Measurements from ENCODE around the gene PYGO1.
"Not testable (repeated sequence)": the region's sequence is repeated elsewhere in the genome, so short reads cannot be mapped to it uniquely, and the experiment has no call there.

PYGO1 gene

GRCh38 chr15:55515491-55515890 lies 72.7 kb downstream of the PYGO1 start:
- Histone ChIP-seq H3K4me3 (ENCODE audit: low read length, poor library complexity, severe bottlenecking) (no peak overlapping the region), H3K36me3 (ENCODE audit: insufficient read depth, low read length) (no peaks in the 10 kb centered on the region), H2AFZ (ENCODE audit: low read length) (no peak overlapping the region), H3K9ac (ENCODE audit: low read depth, low read length, poor library complexity, severe bottlenecking) (no peak overlapping the region), H3K27me3 (ENCODE audit: insufficient read depth, low read length, poor library complexity, severe bottlenecking) (no peaks in the 10 kb centered on the region), H4K20me1 (ENCODE audit: insufficient read depth, low read length, poor library complexity, severe bottlenecking) (no peaks in the 10 kb centered on the region), H3K9me3 (ENCODE audit: insufficient read depth, low read depth, low read length) (no peaks in the 10 kb centered on the region), H3K79me2 (ENCODE audit: insufficient read depth, low read length) (no peaks in the 10 kb centered on the region), H3K9me2 (replicated peaks; ENCODE audit: low read depth, low read length) (no peaks in the 10 kb centered on the region), H3K4me2 (ENCODE audit: low read depth, low read length, poor library complexity, severe bottlenecking) (no peak overlapping the region), H3F3A (ENCODE audit: low read depth) (no peaks in the 10 kb centered on the region), H3K4me1 (ENCODE audit: insufficient read depth, low read length, poor library complexity, severe bottlenecking) (peaks cover 5% of the 10 kb centered on the region)
- TF ChIP-seq, protein P1, sequence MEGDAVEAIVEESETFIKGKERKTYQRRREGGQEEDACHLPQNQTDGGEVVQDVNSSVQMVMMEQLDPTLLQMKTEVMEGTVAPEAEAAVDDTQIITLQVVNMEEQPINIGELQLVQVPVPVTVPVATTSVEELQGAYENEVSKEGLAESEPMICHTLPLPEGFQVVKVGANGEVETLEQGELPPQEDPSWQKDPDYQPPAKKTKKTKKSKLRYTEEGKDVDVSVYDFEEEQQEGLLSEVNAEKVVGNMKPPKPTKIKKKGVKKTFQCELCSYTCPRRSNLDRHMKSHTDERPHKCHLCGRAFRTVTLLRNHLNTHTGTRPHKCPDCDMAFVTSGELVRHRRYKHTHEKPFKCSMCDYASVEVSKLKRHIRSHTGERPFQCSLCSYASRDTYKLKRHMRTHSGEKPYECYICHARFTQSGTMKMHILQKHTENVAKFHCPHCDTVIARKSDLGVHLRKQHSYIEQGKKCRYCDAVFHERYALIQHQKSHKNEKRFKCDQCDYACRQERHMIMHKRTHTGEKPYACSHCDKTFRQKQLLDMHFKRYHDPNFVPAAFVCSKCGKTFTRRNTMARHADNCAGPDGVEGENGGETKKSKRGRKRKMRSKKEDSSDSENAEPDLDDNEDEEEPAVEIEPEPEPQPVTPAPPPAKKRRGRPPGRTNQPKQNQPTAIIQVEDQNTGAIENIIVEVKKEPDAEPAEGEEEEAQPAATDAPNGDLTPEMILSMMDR (conservative IDR thresholded peaks at IDR 0.05; ENCODE audit: low read length) = no peak
- TF ChIP-seq EZH2phosphoT487 (IDR thresholded peaks at IDR 0.05; ENCODE audit: borderline replicate concordance) = no peak

- Histone ChIP-seq H3K4me3 (ENCODE audit: low read length, poor library complexity, severe bottlenecking) (no peak overlapping the region), H3K9ac (ENCODE audit: low read depth, low read length, poor library complexity, severe bottlenecking) (no peak overlapping the region), H3K4me2 (ENCODE audit: low read depth, low read length, poor library complexity, severe bottlenecking) (no peak overlapping the region), H3K79me2 (ENCODE audit: insufficient read depth, low read length) (no peaks in the 10 kb centered on the region), H3F3A (ENCODE audit: low read depth) (no peaks in the 10 kb centered on the region), H2AFZ (ENCODE audit: low read length) (no peak overlapping the region), H3K27me3 (ENCODE audit: insufficient read depth, low read length, poor library complexity, severe bottlenecking) (no peaks in the 10 kb centered on the region), H3K9me2 (replicated peaks; ENCODE audit: low read depth, low read length) (no peaks in the 10 kb centered on the region), H4K20me1 (ENCODE audit: insufficient read depth, low read length, poor library complexity, severe bottlenecking) (no peaks in the 10 kb centered on the region), H3K4me1 (ENCODE audit: insufficient read depth, low read length, poor library complexity, severe bottlenecking) (no peaks in the 10 kb centered on the region), H3K9me3 (ENCODE audit: insufficient read depth, low read depth, low read length) (no peaks in the 10 kb centered on the region), H3K36me3 (ENCODE audit: insufficient read depth, low read length) (no peaks in the 10 kb centered on the region)
- TF ChIP-seq, protein P1 (conservative IDR thresholded peaks at IDR 0.05; ENCODE audit: low read length) = no peak
- no peak for TF ChIP-seq EZH2phosphoT487 (IDR thresholded peaks at IDR 0.05; ENCODE audit: borderline replicate concordance)
Measured at GRCh38 chr15:55514414-55514850, 73.7 kb downstream of the PYGO1 start.

DNA sequence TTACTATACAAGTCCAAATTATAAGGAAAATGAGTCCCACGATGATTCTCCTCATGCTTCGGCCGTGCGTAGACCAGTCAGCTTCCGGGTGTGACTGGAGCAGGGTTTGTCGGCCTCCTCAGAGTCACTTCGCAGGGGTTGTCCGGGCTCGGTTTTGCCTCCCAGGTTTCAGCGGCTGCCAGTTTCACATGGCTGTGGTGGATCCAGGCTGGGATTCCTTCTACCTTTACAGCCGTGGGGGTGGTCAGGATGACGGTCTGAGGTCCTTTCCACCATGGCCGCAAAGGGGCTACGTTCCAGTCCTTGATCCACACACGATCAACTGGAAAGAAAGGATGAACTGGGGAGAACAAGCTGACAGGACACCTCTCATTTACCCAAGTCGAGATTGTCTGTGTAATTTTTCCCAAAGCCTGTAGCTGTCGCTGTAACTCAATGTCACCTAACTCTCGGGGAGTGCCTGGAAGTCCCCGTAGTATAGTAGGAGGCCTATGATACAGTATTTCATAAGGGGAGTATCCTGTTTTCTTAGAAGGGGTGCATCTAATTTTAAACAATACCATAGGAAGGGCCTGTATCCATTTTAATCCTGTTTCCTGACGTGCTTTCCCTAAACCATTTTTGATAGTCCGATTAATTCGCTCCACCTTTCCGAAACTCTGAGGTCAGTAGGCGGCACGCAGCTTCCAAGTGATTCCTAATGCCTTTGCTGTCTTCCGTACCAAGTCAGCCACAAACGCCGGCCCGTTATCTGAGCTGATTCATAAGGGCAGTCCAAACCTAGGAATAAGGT lies 74.3 kb downstream of the PYGO1 start:
- not testable (repeated sequence) for H3K4me2 ChIP-seq (ENCODE audit: low read depth, low read length, poor library complexity, severe bottlenecking); H3K79me2 ChIP-seq (ENCODE audit: insufficient read depth, low read length); H2AFZ ChIP-seq (ENCODE audit: low read length); H3K4me1 ChIP-seq (ENCODE audit: insufficient read depth, low read length, poor library complexity, severe bottlenecking); H3K36me3 ChIP-seq (ENCODE audit: insufficient read depth, low read length); H3K27me3 ChIP-seq (ENCODE audit: insufficient read depth, low read length, poor library complexity, severe bottlenecking); H3K4me3 ChIP-seq (ENCODE audit: low read length, poor library complexity, severe bottlenecking); H3K9me2 ChIP-seq (replicated peaks; ENCODE audit: low read depth, low read length); H3K9ac ChIP-seq (ENCODE audit: low read depth, low read length, poor library complexity, severe bottlenecking); H3K9me3 ChIP-seq (ENCODE audit: insufficient read depth, low read depth, low read length); H4K20me1 ChIP-seq (ENCODE audit: insufficient read depth, low read length, poor library complexity, severe bottlenecking); H3F3A ChIP-seq (ENCODE audit: low read depth)
- TF ChIP-seq, protein P1 (conservative IDR thresholded peaks at IDR 0.05; ENCODE audit: low read length) = peak; percentile 32; the same call in 1 of the 2 replicates
